ENCODE results near the gene GSTP1.
"Not testable (repeated sequence)": the region's sequence is repeated elsewhere in the genome, so short reads cannot be mapped to it uniquely, and the experiment has no call there.

GSTP1 gene

DNA sequence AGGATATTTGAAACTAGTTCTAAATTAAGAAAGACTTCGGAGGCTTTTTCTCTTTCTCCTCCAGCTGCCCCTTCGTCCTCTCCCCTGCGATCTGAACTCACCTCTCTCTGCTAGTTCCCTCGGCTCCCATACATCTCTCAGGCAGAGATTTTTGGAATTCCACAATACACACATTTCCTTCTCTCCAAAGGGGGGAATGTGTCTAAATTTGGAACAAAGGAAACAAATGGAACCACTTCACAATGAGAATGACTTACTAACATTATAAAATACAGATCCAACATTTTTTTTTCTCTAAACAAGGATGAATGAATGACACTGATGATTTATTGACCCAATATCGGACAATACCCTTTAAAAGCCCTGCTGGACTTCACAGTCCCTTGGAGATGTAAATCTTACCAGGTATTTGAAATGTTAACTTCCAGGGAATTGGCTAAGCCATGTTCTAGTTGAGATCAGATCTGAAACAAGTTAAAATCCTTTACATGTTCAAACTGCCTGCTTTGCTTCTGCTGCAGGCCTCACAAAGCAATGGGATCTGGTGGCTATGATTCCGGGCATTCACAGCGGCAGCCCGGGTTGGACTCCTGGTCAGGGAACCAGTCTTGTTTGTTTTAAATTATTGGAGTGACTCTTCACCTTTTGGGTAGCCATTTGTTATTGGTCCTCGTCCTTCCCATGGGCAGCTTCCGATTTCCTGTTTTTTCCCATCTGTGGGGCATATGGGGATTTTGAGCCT lies 20.5 kb upstream of the GSTP1 start:
- no peak overlapping the region for H3K4me3 ChIP-seq (ENCODE audit: low read depth, low read length)

DNA sequence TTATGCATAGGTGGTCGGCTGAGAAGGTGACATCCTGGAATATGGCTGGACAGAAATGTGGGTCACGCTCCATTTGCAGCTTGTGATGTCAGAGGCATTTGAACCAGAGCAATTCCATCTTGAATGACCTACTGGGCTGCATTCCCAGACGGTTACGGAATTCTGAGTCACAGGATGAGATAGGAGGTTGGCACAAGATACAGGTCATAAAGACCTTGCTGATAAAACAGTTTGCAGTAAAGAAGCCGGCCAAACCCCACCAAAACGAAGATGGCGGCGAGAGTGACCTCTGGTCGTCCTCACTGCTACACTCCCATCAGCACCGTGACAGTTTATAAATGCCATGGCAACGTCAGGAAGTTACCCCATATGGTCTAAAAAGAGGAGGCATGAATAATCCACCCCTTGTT lies 19.9 kb upstream of the GSTP1 start:
- not testable (repeated sequence) for H3K4me3 ChIP-seq (ENCODE audit: low read depth, low read length)

DNA sequence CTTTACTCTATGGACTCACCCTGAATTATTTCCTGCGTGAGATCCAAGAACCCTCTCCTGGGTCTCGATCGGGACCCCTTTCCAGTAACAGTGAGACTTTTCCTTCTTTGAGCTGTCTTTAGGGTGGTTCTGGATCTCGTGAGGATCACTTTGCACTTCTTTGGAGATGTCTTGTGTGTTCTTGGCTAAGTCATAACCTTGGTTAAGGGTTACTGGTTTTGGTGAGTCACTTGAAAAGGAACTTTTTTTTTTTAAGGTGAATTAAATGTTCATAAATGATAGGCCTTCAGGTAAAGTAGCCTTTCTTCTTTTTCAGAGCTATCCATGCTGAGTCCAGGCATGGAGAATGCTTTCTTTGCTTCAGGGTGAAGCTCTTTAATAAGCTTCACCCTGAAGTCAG lies 19.4 kb upstream of the GSTP1 start:
- no peak overlapping the region for H3K4me3 ChIP-seq (ENCODE audit: low read depth, low read length)

DNA sequence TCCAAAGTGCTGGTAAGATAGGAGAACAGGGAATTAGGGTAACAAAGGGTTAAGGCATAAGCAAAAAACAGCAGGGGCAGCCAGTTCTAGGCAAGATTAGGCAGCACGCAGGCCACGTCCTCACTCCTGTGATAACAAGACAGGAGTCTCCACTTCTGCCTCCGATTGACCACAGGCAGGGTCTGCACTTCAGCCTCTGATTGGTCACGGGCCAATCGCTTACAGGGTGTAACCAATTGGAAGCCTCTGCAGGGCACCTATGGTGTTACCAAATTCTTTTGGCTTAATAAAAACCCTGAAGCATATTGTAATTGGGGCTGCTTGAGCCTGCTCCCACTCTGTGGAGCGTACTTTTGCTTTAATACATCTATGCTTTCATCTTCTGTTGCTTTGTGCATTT lies 12.2 kb upstream of the GSTP1 start:
- H3K4me3 ChIP-seq (ENCODE audit: low read depth, low read length) = no peak overlapping the region

DNA sequence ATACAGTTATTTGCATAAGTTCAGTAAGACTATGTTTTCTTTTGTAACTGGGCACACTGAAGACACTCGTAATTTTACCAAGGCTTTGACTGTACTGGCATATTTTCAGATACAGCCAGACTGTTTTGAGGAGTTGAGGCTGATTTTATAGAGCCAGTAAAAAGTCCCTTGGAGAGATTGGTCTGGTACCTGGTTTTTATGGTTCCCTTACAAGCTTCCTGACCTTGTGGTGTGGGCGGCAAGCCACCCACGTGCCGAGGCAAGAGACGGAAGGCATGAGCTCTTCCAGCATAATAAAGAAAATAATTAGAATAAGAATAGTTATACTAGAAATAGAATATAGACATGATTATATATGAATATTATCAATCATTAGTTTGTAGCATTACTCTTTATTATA lies 11.3 kb upstream of the GSTP1 start:
- no peak overlapping the region for H3K4me3 ChIP-seq (ENCODE audit: low read depth, low read length)

DNA sequence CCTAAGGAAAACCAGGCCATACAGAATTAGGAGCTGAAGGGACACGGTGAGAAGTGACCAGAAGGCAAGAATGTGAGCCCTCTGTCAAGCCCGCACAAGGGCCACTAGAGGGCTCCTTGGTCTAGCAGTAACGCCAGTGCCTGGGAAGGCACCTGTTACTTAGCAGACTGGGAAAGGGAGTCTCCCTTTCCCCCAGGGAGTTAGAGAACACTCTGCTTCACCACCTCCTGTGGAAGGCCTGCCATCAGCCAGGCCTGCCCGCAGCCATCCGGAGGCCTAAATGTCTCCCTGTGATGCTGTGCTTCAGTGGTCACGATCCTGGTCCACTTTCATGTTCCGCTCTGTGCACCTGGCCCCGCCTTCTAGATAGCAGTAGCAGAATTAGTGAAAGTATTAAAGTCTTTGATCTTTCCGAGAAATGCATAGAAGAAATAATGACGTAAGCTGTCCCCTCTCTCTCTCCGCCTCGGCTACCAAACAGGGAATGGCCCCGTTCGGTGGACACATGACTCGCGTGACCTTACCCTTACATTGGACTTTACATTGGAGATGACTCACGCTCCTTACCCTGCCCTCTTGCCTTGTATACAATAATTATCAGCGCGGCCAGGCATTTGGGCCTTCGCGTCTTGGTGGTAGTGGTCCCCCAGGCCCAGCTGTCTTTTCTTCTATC lies 10.7 kb upstream of the GSTP1 start:
- H3K4me3 ChIP-seq (ENCODE audit: low read depth, low read length) = no peak overlapping the region

DNA sequence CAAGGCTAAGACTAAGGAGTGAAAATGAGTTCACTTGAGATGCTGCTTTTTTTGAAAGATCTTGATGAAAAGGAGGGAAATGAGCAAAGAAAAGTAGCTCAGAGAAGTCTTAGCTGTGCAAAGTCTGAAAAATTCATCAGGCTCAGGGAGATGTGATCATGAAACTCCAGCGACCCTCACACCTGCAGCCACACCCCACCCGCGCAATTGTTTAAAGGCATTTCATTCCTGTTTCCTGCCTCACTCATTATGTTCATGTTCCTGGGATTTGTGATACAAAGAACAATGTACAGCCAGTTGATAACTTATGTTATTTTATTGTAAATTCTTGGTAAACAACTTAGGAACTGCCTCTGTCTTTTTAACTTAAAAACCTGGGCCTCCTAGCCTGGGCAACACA lies 8.7 kb upstream of the GSTP1 start:
- no peak overlapping the region for H3K4me3 ChIP-seq (ENCODE audit: low read depth, low read length)

DNA sequence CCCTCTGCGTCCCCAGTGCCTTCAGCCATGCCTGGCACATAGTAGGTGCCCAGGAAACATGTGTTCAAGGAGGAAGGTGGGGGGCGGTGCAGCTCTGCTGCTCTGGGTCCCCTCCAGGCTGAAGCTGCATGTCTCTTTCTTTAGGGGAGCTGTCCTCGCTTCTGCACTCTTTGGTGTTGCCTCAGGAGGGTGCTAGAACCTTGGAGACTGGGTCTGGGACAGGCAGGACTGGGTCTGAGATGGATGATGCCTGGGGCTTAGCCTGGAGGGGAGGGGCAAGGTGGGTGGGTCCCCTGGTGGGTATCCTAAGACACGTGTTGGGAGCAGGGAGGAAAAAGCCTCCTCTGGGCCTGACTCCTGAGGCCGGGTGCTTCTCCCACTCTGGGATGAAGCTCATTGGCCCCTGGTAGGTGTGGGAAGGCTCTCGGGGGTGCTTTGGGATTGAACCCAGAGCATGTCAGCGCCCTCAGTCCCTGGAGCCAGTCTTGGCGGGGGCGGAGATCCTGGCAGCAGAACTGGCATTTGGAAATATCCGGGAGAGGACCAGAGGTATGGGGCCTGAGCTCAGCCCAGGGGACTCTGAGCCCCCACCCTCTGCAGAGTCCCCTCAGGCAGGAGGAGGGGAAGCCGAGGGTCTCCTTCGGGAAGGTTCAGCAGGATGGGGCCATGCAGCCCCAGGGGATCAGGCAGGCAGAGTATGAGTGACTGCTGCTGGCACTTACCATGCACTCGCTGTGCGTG lies 6.7 kb upstream of the GSTP1 start:
- H3K4me3 ChIP-seq (ENCODE audit: low read depth, low read length) = no peak overlapping the region

DNA sequence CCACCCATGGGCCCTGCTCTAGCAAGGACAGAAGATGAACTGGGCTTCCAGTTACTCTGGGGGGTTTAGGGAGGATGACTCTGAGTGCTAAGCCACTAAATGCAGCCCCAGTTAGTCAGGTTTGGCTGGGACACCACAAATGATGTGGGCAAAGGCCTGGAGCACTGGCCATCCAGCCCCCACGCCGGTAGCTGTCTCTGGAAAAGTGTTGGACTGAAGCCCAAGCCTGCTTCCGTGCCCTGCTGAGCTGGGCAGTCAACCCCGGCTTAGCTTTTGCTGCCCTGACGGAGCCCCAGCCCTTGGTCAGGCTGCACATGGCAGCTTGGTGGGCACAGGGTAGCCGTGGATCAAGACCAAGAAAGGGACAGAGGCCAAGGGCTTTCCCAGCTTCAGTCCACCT lies 5.7 kb upstream of the GSTP1 start:
- H3K4me3 ChIP-seq (ENCODE audit: low read depth, low read length) = no peak overlapping the region

DNA sequence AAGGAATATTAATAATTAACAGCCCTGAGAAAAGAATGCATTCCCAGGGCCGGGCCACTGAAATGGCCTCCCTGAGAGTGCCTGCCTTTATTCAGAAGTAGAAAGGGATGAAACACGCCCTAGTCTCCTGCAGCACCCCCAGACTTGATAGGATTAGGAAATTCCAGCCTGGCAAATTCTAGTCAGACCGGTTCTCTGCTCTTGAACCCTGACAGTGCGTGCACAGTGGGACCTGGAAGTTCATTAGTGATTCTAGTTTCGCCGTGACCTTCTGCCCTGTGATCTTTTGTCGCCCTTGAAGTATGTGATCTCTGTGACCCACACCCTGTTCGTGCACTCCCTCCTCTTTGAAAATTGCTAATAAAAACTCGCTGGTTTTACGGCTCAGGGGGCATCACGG lies 2.1 kb upstream of the GSTP1 start:
- no peak overlapping the region for H3K4me3 ChIP-seq (ENCODE audit: low read depth, low read length)

DNA sequence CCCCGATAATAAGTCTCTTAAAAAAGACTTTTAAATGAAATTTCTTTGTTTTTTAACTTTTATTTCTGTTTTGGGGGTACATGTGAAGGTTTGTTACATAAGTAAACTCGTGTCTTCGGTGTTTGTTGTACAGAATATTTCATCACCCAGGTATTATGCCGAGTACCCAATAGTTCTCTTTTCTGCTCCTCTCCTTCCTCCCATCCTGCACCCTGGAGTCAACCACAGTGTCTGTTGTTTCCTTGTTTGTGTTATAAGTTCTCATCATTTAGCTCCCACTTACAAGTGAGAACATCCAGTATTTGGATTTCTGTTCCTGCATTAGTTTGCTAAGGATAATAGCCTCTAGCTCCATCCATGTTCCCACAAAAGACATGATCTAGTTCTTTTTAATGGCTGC lies 1.6 kb upstream of the GSTP1 start:
- H3K4me3 ChIP-seq (ENCODE audit: low read depth, low read length) = no peak overlapping the region

DNA sequence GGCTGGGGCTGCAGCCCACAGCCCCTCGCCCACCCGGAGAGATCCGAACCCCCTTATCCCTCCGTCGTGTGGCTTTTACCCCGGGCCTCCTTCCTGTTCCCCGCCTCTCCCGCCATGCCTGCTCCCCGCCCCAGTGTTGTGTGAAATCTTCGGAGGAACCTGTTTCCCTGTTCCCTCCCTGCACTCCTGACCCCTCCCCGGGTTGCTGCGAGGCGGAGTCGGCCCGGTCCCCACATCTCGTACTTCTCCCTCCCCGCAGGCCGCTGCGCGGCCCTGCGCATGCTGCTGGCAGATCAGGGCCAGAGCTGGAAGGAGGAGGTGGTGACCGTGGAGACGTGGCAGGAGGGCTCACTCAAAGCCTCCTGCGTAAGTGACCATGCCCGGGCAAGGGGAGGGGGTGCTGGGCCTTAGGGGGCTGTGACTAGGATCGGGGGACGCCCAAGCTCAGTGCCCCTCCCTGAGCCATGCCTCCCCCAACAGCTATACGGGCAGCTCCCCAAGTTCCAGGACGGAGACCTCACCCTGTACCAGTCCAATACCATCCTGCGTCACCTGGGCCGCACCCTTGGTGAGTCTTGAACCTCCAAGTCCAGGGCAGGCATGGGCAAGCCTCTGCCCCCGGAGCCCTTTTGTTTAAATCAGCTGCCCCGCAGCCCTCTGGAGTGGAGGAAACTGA lies 731 bp downstream of the GSTP1 start:
- peak overlapping the region; percentile 87 for H3K4me3 ChIP-seq (ENCODE audit: low read depth, low read length)

DNA sequence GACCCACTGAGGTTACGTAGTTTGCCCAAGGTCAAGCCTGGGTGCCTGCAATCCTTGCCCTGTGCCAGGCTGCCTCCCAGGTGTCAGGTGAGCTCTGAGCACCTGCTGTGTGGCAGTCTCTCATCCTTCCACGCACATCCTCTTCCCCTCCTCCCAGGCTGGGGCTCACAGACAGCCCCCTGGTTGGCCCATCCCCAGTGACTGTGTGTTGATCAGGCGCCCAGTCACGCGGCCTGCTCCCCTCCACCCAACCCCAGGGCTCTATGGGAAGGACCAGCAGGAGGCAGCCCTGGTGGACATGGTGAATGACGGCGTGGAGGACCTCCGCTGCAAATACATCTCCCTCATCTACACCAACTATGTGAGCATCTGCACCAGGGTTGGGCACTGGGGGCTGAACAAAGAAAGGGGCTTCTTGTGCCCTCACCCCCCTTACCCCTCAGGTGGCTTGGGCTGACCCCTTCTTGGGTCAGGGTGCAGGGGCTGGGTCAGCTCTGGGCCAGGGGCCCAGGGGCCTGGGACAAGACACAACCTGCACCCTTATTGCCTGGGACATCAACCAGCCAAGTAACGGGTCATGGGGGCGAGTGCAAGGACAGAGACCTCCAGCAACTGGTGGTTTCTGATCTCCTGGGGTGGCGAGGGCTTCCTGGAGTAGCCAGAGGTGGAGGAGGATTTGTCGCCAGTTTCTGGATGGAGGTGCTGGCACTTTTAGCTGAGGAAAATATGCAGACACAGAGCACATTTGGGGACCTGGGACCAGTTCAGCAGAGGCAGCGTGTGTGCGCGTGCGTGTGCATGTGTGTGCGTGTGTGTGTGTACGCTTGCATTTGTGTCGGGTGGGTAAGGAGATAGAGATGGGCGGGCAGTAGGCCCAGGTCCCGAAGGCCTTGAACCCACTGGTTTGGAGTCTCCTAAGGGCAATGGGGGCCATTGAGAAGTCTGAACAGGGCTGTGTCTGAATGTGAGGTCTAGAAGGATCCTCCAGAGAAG lies 1.6 kb downstream of the GSTP1 start:
- H3K4me3 ChIP-seq (ENCODE audit: low read depth, low read length) = peak overlapping the region; percentile 87

DNA sequence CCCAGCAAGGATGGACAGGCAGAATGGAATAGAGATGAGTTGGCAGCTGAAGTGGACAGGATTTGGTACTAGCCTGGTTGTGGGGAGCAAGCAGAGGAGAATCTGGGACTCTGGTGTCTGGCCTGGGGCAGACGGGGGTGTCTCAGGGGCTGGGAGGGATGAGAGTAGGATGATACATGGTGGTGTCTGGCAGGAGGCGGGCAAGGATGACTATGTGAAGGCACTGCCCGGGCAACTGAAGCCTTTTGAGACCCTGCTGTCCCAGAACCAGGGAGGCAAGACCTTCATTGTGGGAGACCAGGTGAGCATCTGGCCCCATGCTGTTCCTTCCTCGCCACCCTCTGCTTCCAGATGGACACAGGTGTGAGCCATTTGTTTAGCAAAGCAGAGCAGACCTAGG lies 2.3 kb downstream of the GSTP1 start:
- H3K4me3 ChIP-seq (ENCODE audit: low read depth, low read length) = no peak overlapping the region

DNA sequence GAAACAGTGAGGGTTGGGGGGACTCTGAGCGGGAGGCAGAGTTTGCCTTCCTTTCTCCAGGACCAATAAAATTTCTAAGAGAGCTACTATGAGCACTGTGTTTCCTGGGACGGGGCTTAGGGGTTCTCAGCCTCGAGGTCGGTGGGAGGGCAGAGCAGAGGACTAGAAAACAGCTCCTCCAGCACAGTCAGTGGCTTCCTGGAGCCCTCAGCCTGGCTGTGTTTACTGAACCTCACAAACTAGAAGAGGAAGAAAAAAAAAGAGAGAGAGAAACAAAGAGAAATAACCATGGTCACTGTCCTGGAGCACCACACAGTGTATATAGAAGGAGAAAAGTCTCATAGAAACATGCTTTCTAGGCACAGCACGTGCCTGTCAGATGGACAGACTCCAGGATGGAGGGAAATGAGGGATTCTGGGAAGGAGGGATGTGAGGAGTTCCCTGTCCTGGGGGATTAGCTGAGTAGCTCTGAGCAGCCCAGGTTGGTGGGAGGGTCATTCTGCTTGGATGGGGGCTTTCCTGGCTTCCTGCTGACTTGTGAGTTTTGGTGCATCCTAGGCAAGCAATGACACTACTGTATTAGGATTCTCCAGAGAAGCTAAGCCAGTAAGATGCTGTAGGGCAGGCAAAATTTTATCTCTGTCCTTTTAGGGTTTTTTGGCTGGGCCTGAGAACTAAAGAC lies 3.1 kb downstream of the GSTP1 start:
- no peak overlapping the region for H3K4me3 ChIP-seq (ENCODE audit: low read depth, low read length)

DNA sequence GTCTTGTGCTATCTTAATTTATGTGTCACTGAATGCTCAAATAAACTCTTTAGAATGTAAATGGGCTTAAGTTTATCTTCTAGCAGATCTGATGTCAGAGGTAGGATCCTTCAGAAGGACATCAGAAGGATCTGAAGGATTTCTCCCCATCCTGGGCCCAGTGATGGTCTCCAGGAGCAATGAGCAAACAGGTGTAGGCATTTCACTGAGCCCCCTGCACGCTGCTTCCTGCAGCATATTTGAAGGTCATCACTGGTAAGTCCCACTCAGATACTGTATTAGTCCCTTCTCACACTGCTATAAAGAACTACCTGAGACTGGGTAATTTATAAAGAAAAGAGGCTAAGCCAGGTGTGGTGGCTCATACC lies 4.5 kb downstream of the GSTP1 start:
- no peak overlapping the region for H3K4me3 ChIP-seq (ENCODE audit: low read depth, low read length)

DNA sequence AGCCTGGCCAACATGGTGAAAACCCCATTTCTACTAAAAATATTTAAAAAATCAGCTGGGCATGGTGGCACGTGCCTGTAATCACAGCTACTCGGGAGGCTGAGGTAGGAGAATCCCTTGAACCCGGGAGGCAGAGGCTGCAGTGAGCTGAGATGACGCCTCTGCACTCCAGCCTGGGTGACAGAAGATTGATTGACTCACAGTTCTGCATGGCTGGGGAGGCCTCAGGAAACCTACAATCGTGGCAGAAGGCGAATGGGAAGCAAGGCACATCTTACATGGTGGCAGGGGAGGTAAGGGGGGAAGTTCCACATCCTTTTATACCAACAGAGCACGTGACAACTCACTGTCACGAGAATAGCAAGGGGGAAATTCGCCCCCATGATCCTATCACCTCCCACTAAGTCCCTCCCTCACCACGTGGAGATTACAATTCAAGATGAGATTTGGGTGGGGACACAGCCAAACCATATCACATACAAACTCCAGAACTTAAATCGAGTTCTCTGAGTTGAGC lies 5.3 kb downstream of the GSTP1 start:
- H3K4me3 ChIP-seq (ENCODE audit: low read depth, low read length) = not testable (repeated sequence)

DNA sequence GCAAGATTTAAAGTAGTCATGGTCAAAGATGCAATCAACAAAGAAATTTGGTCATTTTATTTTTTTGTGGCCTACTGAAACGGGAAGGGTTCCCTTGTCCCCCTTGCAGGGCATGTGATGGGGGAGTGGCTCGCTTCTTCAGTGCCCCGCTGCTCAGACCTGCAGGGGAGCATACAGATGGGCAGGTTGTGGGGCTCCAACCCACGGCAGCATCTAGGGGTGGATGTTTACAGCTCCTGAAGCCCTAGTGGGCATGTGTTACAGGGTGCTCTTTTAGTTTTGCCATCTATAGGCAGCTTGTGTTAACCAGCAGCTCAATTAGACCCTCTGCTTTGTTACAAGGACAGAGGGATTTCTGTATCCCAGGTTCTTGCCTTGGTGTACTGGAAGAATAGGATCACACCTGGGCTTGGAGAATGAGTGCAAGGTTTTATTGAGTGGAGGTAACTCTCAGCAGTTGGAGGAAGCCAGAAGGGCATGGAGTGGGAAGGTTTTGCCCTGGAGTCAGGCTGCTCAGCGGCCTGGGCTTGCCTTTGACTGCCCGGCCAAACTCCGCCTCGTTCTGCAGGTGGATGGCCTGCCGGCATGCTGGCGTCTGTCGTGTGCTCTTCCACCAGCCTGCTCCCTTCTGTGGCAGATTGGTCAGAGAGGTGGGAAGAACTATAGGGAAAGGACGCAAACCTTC lies 9.4 kb downstream of the GSTP1 start:
- H3K4me3 ChIP-seq (ENCODE audit: low read depth, low read length) = no peak overlapping the region

DNA sequence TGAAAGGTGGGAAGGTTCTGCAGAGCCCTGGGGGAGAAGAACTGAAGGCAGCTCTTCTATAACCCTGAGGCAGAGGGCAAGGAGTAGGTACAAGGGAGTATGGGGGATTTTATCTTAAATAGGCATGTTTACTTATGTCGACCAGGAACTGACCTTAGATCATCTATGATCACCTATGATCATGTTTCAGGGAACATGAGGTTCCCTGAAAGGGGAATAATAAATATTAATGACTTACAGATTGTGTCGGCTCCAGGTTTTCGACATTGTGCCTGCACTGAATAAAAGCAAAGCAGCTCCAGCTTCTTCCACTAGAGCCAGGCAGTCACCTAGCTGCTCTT lies 9.9 kb downstream of the GSTP1 start:
- H3K4me3 ChIP-seq (ENCODE audit: low read depth, low read length) = no peak overlapping the region
